Erythroblast (primary cell): ENCODE measurements around the gene ANTKMT.

Experiments
- GATA1 ChIP-seq: IDR thresholded peaks from 2 replicates; pipeline ENCODE4 v1.6.1; 2011; ENCODE audit warnings: low read depth, mild to moderate bottlenecking, control low read depth, low read length, moderate library complexity
- POLR2A ChIP-seq: IDR thresholded peaks from 2 replicates; pipeline ENCODE4 v1.6.1; 2011; ENCODE audit warnings: mild to moderate bottlenecking, low read length

GRCh38 chr16:734208-734980 is 13.4 kb downstream of the ANTKMT start:
- no peak for TF ChIP-seq POLR2A
- TF ChIP-seq GATA1, result no peak
